ENCODE measurements around the gene RXYLT1.

DNA sequence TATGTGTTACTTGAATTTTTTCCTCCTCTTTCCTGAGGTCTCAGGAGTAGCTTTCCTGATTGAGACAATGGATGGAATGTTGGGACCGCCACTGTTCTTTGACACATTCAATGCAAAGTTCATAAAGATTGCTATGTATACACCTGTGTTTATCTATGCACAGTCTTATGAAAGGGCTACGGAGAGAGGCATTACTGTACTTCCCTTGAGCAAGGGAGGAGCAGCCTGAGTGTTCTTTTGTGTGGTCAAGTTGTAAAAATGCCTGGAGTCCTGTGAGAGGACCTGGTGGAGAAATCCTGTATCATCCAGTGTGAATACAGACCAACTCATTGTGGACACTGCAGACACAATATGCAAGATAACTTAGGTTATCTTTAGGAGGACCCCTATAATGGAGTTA is 66.0 kb downstream of the RXYLT1 start:
- no peak for TF ChIP-seq POLR2AphosphoS5 (IDR thresholded peaks at IDR 0.05; ENCODE audit: borderline replicate concordance, low read depth, low read length)
- no peak for TF ChIP-seq EZH2 (IDR thresholded peaks at IDR 0.05)
